COLO829 (cell line): Measurements from ENCODE around the gene CACNG1.
A peak's percentile ranks its signal among the peaks of the same experiment; 100 is the strongest.

ENCODE experiments used
- DNase-seq: peaks from one replicate; pipeline ENCODE4 v3.0.0; 2012; ENCODE audit warnings: low spot score

The CACNG1 gene, protein sequence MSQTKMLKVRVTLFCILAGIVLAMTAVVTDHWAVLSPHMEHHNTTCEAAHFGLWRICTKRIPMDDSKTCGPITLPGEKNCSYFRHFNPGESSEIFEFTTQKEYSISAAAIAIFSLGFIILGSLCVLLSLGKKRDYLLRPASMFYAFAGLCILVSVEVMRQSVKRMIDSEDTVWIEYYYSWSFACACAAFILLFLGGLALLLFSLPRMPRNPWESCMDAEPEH

DNA sequence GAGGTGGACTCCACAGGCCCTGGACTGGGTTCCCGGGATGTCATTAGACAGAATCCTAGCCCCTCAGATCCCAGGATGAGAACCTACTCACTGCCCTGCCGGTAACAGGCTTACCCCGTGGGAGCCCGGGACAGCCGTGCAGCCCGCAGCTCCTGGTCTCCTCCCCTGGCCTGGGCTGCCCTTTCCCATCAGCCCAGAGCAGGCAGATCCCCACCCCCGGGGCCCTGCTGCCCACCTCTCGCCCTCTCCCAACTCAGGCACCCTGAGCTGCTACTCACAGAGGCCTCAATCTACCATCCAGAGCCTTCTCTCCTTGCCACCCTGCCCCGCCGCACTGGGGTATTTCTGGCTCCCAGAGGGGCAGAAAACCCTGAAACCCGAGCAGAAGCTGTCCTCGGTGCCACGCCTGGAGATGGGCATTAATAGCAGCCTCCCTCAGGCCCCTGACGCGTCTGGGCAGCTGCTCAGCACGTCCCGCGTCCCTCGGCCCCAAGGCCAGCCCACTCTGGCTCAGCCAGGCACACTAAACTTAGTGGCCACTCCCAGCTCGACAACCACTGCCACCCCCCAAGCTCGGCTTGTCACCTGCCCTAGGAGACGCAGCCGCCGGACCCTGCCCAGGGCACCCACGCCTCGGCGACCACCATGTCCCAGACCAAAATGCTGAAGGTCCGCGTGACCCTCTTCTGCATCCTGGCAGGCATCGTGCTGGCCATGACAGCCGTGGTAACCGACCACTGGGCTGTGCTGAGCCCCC lies at the start of gene CACNG1:
Gene CACNG1 (plus strand): TSS at position 539 of the 757 bp plus-strand sequence. CDS start 107 bp downstream, at position 646.
- no peak for DNase-seq

DNA sequence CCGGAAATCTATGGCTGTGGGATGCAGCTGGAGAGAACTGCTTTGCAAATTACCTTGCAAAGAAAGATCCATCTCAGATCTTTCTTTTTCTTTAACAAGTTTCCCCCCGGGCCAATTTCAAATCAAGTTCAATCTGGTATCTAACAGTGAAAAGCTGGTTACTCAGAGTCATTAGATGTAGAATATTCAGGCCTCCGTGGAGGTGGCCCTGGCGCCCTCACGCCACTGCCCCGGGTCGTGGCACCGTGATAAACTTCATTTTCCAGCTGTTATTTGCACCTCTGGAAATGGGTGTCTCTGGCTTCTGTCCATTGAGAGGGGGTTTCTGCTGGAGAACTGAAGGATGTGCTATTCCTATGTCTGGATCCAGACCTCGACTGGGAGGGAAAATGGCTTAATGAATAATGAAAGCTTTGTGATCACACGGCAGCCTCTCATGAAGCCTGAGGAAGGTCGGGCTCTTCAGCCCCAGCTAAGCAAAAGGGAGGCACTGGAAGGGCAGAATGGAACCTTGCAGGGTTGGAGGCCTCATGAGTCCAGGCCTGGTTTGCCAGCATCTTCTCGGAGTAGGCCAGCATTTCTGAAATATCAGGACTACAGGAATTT lies 49.3 kb upstream of the CACNG1 start:
- peak; percentile 49 for DNase-seq

DNA sequence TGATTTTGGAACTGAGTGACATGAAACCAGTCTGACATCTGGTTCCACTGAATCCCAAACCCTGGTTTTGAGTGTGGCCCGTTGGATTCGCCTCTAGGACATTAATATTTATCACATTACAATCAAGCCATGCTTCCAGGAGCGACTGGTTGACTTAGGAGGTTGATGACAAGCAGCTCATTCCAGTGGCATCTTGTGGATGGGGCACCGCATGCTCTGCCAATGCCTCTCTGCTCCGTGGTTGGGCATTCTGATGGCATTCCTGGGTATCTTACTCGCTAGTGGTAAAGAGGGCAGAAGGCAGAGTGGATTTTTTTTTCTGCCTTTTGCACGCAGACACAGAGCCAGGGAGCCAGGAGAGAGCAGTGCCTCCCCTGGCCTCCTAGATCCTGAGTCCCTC lies 48.4 kb upstream of the CACNG1 start:
- no peak for DNase-seq

DNA sequence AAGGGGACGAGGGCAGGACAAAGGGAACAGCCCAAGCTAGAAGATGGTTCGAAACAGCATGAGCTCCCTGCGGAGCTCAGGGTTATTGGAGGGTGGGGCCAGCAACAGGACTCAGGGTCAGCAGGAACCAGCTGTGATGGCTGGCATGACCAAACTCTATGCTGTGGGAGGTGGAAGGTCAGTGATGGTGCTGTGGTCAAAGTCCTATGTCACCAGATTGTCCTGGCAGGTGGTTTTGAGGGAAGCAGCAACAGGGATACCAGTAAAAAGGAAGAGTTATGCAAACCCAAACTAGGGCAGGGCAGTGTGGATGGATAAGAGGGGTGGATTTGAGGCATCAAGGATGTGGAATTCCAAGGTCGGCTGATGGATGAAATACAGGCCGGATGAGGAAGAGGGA lies 47.4 kb upstream of the CACNG1 start:
- DNase-seq: no peak

DNA sequence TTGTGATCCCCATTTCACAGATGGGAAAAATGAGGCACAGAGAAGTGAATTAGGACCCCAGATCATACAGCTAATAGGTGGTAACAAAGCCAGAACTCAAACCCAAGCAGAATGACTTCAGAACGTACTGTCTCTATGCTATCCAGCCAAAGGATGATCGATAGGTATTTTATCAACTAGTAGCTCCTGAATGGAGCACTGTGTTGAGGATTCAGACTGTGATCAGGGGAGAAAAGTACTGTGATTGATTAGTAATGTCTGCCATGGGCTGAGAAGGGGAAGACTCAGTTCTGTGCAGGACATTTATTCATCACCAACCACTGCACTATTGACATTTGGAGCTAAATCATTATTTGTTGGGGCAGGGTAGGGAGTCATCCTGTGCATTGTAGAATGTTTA lies 41.1 kb upstream of the CACNG1 start:
- no peak for DNase-seq

DNA sequence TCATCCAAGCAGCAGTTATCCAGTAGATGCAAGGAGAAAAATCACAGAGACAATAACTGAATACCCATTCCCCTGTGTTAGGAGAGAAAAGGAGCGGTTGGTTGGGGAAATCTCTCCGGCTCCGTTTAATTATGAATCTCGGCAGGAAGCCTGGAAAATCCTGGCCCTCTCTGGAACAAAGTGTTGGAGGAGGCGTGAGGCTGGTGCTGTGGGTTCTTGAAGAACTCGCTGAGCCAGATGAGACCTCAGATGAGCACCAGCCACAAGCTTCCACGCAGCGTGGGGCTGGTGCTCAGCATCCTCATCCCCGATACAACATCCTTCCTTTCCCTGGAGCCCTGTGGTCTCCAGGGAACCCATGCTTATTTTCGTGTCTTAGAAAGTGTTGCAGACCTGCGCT lies 40.2 kb upstream of the CACNG1 start:
- DNase-seq: no peak

DNA sequence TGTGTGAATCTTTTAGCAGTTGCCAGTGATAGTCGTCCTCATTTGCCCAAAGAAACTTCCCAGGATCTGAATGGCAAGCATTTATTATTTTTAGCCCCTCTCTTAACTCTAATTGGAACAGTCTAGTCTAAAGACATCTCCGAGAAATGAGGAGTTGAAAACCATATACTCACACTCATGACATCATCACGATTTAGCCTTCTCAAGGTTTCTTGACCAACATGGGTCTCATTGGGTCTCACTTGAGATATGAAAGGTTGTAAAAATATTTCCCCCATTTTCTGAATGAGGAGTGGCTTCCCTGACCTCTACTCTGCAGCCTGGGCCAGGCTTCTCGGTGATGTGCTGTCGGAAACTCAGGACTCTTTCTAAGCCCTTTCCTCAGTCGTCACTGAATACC lies 37.1 kb upstream of the CACNG1 start:
- no peak for DNase-seq

DNA sequence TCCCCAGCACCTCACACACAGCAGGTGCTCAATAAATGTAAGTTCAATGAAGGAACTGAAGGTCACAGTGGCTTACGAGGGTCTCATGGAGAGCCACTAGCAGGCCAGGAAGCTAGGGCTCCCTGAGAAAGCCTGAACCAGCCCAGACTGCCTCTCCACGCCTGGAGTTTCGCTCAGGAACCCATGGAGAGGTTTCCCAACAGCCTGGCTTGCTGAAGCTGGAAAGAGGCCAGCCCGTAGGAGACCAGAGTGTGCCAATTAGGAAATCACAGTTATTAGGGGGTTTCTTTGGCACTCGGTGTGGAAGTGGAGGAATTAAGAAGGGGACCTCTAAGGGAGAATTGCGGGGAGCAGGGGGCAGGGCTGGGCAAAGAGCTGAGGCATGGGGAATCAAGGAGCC lies 36.3 kb upstream of the CACNG1 start:
- no peak for DNase-seq

DNA sequence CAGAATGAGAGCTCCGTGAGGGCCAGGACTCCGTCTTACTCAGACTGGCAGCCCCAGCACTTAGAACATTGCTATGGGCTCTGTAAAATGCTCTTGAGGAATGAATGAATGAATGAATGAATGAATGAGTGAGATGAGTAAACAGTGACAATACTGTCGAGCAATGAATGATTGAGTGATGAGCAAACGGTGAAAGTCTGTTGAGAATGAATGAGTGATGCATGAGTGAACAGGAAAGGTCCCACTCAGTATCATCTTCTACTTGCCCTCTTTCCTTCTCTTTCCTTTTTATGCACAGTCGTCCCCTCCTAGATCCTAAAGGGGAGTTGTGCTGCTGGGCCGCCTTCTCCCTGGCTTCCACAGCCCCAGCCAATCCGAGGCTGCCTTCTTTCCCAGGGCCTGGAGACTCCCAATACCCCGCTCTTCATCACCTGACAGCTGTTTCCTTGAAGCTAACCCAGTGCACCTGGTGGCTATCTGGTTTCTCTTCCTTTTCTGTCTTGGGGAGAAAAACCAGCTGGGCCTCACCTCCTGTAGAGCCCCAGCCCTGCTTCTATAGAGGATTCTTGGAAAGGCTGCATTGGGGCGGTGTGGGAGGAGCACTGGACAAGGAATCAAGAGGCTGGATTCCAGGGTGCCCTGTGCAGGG lies 32.7 kb upstream of the CACNG1 start:
- no peak for DNase-seq

DNA sequence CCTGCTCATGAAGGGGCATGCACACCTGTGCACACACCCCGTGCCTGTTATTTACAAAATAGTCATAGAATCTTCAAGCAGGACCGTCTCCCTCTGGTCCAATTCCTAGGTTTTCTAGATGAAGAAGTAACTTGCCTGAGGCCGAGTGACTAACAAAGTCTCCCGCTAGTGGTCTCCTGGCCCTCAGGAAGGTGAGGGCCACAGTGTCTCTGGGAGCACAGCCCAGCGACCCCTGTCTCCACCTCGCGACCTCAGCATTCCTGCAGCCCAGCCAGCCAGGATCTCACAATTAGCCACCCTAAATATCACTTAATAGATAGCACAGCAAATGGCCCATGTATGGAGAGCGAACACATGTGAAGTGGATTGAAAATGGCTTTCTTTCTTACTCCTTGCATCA lies 30.5 kb upstream of the CACNG1 start:
- DNase-seq: no peak

DNA sequence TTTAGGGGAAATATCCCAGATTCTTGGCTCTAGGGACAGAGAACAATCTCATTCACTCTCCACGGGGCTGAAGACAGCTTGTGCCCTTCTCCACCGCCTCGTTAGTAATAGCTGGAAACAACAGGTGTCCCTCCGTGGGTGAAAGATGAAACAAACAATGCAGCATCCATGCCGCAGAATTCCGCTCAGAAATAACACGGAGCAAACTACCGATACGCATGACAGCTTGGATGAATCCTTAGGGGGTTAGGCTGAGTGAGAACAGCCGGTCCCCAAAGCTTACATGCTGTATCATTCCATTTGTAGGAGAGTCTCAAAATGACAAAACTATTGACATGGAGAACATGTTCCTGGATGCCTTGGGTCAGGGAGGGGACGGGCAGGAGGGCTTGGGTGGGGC lies 29.4 kb upstream of the CACNG1 start:
- no peak for DNase-seq

DNA sequence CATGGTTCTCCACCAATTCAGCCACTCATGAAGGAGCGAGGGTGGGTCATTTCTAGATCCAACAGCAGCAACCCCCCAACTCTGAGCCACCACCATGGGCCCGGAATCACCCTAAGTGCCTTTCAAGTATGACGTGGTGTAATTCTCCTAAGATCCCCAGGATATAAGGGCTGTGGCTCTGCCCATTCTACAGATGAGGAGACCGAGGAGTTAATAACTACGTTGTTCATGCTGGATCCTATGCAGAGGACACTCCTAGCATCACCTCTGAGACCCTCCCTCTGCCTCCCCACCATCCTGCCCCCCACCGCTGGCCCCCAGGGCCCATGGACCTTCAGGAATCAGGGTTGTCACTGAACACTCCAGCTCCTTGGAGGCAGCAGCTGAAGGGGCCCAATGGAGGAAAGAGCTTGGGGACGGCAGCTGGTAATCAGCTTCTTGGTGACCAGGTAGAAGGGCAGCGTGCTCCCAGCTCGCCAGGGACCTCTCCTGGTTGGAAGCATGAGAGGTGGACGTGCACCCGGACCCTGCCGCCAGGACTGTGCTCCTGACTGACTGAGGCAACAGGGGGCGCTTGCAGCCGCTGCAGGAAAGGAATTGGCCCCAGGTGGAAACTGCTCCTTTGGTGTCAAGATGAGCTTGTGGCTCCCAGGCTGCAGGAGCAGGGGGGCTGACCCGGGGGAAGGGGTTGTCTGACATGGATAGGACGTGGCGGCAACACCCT lies 28.2 kb upstream of the CACNG1 start:
- DNase-seq: no peak

DNA sequence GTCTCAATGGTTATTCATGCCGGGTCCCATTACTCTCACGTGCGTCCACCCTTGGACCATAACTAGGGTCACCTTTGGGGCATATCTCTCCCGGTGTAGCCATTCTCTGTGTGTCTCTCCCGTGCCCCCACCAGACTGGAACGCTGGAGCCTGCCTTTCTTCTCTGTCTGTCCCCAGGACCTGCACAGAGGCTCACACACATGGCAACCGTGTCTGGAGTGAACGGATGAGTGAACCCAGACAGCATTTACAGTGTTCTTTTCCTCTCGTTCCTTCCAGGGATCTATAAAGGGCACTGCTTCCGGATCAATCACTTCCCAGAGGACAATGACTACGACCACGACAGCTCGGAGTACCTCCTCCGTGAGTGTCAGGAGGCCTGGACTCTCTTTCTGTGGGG lies 26.4 kb upstream of the CACNG1 start:
- no peak for DNase-seq

DNA sequence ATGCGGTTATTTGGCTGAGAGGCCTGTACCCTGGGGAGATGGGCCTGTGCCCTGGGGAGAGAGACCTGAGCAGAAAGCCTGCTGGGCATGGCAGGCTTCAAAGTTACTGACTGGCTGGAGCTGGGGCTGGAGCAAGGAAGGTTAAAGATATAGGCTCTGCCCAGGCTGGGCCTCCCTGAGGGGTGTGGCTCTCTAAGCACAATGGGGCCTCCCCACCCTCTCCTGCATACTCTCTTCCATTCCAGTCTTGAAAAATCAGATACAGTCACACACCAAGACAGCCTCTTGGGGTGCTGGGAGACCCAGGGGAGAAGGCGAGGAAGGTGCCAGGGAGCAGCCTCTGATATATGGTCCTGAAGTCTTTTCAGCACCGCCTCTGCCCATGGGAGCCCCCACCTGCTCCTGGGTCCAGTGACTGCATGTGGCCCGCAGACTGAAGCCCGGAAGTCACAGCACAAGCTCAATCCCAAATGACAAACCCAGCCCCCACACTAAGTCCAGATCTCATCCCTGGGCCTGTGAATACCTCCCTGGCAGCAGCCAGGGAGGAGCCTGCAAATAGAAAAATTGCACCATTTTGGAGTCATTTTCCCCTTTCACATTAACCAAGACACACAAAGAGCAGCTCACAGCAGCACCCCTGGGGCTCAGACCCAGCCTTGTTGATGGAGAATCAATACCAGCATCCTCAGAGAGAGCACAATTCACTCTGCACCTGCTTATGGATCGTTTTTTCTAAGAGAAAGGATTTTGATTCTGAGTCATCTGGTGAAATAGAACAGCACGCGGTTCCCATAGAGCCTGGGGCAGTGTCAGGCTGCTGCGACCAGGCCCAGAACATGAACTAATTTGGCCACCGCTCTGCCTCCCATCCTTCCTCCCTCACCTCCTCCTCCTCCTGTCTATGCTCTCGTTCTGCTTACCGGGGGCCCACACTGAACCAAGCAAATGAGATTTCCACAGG lies 25.6 kb upstream of the CACNG1 start:
- DNase-seq: no peak

DNA sequence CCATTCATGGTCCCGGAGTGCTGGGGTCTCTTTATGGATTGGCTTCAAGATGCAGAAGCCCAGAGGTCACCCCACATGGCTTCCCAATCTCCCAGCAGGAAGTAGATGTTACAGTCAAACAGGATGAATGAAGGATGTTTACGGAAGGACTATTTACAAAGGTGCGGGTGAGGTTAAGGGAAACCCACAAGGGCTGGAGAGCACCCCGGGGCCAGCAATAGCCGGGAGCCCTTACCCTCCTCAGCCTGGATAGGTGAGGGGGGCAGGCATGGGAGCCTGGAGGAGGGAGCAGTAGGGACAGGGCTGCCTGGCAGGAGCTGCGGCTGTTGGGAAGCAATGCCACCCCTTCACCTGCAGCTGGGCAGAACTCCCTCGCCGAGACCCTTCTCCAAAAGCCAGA lies 24.5 kb upstream of the CACNG1 start:
- no peak for DNase-seq

DNA sequence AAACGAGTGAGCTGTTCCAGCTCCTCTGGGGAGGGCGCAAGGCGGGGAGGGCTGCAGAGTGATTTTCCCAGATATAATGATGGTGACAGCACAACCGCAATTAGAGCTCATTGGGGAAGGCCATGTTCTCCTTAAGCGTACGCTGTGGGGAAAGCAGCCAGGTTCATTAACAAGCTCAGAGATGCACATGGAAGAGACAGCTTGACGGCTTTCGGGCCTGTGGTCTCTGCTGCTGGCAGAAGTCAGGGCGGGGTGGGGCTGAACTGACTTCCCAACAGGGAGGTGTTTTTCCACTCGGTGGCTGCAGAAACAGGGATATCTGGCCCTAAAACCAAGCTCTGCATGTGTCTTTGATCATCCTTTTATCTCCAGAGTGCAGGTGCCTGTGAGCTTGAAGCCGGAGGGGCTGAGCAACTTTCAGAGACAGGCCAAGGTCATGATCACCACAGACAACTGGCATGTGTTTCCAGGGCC lies 24.0 kb upstream of the CACNG1 start:
- DNase-seq: no peak

DNA sequence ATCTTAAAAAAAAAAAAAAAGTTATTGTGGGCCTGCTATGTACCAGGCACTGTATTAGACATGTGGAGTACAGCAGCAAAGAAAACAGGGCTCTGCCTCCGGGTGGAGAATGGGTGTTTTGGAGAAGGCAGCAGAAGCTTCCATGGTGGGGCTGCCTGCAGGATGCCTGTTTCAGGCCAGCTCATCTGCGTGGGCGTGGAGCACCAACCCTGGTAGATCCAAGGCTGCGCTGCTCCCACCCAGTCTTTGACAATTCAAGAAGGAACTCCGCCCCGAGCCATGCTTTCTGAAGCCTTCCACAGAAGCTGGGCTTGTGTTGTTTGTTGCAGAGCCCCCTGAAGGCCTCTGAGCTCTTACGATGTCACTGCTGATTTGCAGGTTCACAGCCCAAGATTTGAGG lies 23.2 kb upstream of the CACNG1 start:
- no peak for DNase-seq

DNA sequence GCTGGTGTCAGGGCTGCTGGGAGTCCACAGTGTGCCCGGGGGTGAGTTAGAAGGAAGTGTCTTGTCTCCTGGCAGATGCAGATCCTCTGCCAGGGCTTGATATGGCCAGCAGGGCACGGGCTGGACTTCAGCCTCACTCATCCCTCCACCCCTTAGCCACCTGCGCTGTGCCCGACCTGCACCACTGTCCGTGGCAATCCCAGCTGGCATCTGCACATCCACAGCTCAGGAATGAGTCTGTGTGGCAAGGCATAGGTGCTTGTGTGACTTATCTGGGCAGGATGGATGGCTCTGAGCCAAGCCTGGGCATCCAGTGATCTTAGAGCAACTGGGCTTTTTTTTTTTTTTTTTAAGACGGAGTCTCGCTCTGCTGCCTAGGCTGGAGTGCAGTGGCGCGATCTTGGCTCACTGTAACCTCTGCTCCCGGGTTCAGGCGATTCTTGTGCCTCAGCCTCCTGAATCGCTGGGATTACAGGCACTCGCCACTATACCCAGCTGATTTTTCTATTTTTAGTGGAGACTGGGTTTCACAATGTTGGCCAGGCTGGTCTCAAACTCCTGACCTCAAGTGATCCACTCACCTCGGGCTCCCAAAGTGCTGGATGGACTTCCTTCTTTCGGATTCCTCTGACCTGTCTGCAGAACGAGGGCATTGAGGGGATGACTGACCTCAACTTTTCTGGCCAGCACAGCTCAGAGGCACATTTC lies 22.5 kb upstream of the CACNG1 start:
- no peak for DNase-seq

DNA sequence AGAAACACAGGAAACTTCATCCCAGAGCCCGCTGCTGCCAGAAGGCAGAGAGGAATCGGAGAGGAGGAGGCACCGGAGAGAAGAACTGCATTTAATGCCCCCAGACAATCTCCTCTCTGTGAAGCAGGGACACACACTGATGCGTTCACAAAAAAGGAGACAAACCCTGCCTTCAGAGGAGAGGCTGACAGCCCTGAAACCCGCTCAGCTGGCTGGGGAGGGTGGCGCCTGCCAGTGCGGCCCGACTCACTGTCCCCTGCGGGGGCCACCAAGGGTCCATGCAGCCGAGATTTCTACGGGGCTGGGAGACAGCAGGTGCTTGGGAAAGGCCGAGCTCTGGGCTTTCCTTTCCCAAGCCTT lies 21.9 kb upstream of the CACNG1 start:
- no peak for DNase-seq

DNA sequence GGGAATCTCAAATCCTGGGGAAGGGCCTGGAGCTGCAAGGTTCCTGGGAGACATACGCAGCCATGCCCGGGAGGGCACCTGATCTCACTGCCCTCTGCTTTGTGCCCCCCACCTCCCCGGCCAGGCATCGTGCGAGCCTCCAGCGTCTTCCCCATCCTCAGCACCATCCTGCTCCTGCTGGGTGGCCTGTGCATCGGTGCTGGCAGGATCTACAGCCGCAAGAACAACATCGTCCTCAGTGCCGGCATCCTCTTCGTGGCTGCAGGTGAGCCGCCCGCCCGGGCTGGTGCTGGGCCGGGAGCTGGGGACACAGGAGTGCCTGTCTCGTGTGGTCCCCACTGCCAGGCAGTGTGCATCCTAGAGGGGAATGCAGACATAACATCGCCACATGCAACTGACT lies 19.6 kb upstream of the CACNG1 start:
- no peak for DNase-seq
